Hematopoietic multipotent progenitor cell treated with erythropoietin and hydrocortisone succinate and interleukin-3 and kit ligand, for 15 days (in vitro differentiated cells): ENCODE data around the gene ADD3.
"Not testable (repeated sequence)": the region's sequence is repeated elsewhere in the genome, so short reads cannot be mapped to it uniquely, and the experiment has no call there.

ENCODE experiments used
- DNase-seq: peaks from one replicate; pipeline ENCODE4 v3.0.0-alpha.2; 2015; ENCODE audit warnings: low spot score

ADD3 gene

DNA sequence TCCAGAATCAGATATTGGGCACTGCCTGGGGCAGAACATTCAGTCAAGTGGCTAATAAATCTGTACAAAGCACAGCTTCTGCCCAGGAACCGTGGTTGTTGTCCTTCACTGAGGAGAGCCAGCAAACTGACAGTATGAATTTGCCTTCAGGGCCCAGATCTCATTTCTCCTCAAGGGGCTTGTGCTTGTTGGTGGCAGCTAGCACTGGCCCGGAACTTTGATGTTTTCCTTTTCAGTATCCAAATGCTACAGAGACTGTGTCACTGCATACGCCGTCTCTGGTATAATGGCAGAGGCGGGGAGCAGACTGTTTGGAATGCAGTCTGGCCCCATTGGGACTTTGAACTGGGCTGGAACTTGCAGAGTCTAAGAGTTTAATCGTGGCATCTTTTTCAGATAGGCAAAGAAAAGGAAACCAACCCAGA lies 30.4 kb upstream of the ADD3 start:
- no peak for DNase-seq

DNA sequence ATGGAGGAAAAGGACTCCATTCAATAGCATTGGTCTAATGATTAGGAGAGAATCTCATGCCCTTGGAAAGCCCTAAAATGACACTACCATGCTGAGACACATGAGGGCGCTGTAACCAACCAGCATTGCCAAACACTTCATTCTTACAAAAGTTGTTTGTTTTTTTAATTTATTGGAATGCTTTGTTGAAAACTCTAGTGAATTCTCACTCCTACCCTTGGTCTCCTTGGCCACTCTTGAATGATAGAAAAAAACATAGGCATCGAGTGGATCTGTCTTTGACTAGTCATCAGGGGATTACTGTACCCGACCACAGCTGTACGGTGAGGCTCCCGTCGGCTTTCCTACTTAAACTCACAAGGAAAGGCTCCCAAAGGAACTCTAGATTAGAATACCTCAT lies 29.3 kb upstream of the ADD3 start:
- peak; percentile 75 for DNase-seq

DNA sequence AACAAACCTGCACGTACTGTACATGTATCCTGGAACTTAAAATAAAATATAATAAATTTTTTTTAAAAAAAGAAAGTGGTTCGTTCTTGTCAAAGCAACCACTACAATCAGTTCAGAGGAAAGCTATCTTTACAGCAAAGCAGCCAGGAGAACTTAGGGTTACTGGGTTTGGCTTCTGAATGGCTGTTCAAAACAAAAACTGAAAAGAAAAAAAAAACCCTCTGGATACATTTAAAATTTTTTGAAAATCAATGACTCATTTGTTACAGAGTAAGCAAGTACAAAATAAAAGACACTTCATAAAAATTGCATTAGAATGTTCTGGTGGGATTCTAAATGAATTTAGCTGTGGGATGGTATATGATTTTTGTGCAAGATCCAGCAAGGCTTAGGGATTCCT lies 28.6 kb upstream of the ADD3 start:
- DNase-seq = no peak

GRCh38 chr10:109981650-109982049 lies 26.1 kb upstream of the ADD3 start:
- DNase-seq = no peak

DNA sequence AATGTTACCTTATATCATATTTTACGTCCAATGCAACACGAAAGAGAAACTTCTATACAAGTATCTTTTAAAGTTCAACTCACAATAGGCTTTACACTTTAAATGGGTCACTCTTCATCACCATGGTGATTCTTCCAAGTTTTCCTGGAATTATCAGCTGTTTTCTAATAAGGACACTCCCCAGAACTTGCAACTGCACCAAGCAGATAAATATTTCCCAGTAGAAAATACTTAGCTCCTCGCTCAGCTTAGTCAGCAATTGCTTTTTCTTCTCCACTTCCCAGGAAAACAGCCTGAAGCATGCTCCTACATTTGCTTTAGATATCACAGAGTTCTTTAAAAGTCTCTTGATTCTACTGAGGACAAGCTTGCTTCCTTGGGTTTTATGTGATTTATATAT lies 25.7 kb upstream of the ADD3 start:
- peak; percentile 90 for DNase-seq

DNA sequence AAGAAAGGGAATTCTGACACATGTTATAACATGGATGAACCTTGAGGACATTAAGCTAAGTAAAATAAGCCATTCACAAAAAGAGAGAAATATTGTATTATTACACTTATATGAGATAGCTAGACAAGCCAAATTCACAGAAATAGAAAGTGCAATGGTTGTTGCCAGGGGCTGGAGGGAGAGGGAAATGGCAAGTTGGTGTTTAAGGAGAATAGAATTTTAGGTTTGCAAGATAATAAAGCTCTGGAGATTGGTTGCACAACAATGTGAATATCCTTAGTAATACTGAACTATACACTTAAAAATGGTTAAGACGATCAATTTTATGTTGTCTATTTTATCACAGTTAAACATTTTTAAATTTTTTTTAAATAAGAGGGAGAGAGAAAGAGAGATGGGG lies 25.0 kb upstream of the ADD3 start:
- DNase-seq = peak; percentile 36

- DNase-seq = no peak
These were observed 23.8 kb upstream of the ADD3 start for GRCh38 chr10:109984013-109984412.

- DNase-seq = not testable (repeated sequence)
These were observed 22.0 kb upstream of the ADD3 start for GRCh38 chr10:109985768-109986167.

GRCh38 chr10:109987452-109988211 lies 20.2 kb upstream of the ADD3 start:
- no peak for DNase-seq

GRCh38 chr10:109988212-109988596 lies 19.6 kb upstream of the ADD3 start:
- DNase-seq = no peak

DNA sequence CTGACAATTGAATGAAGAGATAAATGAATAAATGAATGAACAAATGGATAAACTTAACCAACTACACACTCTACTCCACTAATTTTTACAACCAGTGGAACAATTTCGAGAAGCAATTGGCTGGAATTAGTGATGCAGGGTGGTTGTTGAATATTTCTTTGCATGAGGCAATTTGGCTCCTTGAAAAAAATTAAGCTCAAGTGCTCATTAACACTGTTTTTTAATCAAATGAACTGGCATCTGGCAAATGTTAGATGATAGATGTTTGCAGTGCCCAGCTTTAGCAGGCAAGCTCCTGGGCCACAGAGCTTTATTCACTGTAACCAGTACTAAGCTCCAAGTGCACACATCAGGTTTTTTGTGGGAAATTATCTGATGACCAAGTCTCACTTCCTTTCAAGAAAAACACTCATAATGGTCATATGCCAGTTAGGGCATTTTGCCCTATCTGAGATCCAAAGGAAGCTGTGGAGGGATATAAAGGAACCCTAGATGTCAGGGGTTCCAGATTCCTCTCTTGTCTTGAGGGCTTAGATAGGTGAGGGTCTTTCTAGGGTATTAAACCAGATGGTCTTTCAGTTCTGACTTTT lies 16.4 kb upstream of the ADD3 start:
- no peak for DNase-seq

DNA sequence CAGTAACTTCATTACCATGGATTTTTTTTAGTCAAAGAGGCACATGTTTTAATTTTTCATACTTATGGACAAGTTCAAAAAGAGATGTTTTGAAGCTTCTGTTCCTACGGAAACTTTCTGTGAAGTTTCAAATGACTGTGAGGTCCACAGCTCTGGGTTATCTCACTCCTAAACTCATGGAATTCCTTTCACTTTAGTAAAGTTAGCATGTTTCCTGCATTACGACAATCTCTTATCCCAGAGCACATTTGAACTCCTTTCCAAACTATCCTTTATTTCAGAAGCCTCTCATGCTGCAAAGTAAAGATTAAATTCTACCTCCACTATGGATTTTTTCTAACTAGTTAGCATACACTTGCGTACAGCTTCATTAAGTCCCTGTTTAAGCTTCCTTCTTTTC lies 15.3 kb upstream of the ADD3 start:
- DNase-seq = no peak

- DNase-seq = no peak
These were observed 14.0 kb upstream of the ADD3 start for GRCh38 chr10:109993551-109994330.

DNA sequence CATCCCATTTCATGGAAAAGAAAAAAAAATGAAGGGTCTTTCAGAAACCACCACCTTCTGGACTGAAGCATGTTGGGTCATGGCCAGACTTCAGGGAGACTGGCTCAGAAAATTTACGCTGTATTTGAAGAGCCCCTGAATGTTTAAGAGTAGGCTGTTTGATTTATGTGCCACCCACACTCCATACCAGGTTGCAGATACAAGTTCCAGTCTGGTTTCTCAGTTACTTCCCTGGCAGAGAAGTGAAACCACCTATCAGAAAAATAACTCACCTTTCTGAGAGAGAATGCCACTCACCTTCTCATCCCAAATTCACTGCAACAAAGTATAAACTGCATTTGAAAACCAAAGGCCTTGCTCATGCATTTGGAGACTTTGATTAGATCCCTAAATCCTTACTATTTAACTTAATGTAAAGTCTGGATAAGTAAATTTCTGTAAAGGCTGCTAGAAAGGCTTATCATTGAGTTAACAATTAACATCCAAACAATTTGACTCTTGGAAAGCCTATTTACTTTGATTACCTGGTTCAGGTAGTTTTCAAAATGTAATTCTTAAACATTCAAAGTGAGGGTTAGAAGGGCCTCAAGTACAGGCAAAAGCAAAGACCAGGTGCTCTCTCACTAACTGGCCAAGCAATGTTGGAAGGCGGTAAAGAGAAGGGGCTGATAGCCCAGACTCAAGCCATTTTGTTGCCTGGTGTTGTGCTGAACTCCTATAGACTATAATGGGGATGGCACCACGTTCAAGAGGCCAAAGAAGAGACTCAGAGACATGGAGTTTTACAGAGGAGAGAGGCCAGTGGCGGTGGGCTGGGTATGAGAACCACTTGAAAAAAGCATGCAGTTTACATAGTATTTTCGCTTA lies 12.8 kb upstream of the ADD3 start:
- DNase-seq = no peak

DNA sequence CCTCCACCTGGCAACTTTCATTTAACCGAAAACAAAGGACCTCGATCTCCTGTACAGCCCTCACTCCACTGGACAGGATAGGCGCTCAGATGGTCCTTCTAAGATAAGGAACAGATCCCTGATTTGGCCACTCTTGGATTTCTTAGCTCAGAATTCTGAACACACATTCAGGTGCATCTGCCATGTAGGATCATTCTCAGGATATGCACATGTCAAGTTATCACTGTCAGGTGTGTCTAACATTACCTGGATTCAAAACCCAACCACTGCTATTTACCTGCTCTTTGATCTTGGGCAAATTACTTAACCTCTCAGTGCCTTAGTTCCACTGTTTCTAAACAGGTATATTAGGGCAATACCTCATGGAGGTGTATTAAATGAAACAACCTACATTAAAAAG lies 12.2 kb upstream of the ADD3 start:
- no peak for DNase-seq

DNA sequence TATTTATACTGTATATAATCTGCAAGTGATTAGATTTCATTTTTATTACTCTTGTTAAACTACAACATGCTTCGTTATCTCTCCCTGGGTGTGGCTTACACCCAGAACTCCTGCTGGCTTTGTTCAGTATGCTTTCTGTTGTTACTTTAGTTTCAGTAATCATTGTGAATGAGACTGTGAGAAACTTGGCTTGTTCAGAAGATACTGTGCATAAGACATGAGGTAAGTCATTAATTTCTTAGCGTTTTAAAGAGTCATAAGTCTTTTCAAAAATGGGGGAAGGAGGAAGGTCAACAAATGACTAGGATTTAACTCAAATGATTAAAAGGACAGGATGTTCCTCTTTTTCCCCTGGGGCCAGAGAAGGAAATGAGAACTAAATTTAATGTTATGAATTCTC lies 11.6 kb upstream of the ADD3 start:
- DNase-seq = no peak

GRCh38 chr10:109996766-109997171 lies 11.0 kb upstream of the ADD3 start:
- DNase-seq = no peak

GRCh38 chr10:109997233-109997632 lies 10.6 kb upstream of the ADD3 start:
- no peak for DNase-seq

DNA sequence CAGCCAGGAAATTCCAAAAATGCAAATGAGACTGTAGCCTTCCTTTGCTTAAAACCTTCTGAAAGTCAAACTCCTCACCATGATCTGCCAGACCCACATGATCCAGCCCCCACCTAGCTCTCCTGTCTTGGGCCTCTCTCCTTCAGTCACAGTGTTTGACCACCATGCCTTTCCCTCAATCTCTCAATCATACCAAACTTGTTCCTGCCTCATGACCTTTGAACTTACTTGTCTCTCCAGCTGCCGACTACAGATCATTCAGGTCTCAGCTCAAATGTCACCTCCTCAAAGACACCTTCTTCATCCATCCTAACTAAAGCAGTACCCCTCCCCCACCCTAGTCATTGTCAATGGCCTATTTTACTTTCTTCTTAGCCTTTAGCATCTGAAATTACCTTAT lies 9.3 kb upstream of the ADD3 start:
- DNase-seq = no peak

- no peak for DNase-seq
These were observed 4.8 kb upstream of the ADD3 start for GRCh38 chr10:110002801-110003523.

DNA sequence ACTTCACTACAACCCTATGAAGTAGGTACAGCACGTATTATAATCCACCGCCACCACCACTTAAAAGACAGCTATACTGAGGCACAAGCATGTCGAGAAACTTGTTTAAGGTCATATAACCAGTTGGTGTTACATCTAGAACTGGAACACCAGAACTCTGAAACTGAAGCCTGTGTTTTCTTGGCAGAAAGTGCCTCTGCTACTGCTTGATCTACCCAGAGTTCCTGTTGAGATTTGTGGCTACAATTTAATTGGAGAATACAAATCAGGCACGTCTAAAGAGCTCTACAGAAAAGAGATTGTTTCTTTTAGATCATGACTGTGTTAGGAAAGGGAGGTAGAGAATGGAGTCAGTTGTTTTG lies 4.3 kb upstream of the ADD3 start:
- no peak for DNase-seq

GRCh38 chr10:110005719-110006118 lies 2.1 kb upstream of the ADD3 start:
- no peak for DNase-seq
